8988T (cell line): ENCODE data around the gene SORL1-AS1.
A peak's percentile ranks its signal among the peaks of the same experiment; 100 is the strongest.

ENCODE experiments used
- DNase-seq: peaks from one replicate; pipeline ENCODE4 v3.0.0; 2011

SORL1-AS1 gene

DNA sequence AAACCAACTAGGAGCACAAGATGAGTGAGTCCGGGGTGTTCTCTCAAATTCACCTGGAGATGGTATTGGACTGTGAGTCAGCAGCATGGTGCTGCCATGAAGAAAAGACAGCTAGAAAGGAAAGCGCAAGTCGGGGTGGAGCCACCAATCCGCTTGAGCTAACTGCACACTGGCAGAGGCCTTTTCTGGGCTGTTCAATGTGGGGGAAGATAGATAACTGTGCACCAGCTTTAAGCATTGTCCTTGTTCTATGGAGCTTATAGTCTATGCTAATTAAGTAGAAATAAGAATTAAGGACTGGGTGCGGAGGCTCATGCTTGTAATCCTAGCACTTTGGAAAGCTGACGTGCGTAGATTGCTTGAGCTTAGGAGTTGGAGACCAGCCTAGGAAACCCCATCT is 21.9 kb upstream of the SORL1-AS1 start:
- DNase-seq: no peak

DNA sequence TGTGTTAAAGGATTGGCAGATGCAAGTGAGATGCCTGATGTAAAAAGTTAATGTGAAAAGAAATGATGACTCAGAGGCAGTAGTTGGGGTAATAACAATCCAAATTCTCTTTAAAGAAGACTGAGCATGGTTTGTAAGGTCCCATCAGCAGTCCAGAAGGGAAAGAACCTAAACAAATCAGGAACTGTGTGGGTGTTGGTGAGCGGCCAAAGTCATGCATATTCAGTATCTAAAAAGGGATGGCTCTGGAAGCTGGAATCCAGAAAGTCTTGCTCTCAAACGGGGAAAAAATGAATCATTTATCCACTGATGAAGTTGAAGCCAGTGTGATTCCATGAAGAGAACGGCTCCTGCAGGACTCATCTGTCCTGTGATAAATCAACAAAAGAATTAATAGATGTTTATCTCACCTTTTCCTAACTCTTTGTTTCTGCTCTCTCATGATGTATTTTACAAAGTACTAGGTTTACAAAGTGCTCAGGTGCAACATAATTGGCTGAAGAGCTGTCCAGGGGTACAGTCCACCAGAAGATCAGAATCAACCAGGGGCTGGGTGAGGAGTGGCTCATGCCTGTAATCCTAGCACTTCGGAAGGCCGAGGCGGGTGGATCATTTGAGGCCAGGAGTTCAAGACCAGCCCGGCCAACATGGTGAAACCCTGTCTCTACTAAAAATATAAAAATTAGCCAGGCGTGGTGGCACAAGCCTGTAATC is 20.5 kb upstream of the SORL1-AS1 start:
- DNase-seq: no peak

DNA sequence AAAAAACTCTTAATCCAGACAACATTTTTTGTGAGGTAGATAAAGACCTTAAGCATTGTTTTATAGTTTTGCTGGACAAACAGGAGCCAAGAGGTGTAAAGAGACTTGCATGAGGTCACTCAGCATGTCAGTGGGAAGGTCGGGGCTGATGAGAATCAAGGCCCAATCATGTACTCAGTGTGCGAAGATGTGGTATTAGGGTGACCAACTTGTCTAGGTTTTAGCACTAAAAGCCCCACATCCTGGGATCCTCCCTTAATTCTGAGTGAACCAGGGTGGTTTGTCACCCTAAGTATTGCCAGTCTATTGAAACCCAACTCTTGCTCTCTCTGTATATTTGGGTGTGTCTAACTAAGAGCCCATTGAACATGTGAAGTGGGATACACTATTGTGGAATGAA is 19.5 kb upstream of the SORL1-AS1 start:
- no peak for DNase-seq

DNA sequence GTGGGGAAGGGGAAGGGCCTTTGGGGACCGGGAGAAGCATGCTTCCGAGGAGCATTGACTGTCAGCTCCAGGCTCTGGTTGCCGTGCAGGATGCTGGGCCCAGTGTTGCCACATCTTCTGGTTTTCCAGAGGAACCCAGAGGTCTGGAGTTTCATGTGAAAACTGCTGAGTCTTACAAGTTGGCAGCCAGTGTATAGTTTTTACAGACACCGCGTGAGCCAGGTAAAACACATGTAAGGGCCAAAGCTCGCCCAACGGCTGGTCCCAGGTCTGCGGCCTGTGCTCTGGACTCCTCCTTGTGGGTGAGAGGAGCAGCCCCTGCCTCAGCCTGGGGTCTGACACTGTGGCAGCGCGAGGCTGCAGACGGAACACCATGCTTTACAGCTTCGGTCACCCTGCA is 18.4 kb upstream of the SORL1-AS1 start:
- DNase-seq: no peak

- DNase-seq: no peak
Measured at GRCh38 chr11:121469910-121470309, 17.1 kb upstream of the SORL1-AS1 start.

GRCh38 chr11:121467965-121468364 is 15.2 kb upstream of the SORL1-AS1 start:
- DNase-seq: no peak

DNA sequence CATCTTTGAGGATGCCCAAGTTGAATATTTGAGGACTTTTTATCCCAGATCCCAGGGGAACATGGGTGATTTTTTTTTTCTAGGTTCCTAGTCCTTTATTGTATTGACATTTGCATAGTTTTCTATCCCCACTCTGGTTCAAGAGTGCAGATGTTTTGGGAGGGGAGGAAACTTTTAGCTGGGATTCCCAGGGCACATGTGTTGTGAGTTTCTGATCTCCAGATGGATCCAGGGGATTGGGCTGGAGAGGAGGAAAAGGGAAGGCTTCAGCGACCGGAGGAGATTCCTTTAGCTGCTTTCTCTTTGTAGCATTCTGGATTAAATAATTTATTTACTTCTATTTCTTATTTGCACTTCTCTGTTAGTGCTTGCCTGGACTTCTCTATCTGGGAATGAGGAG is 14.7 kb upstream of the SORL1-AS1 start:
- no peak for DNase-seq

GRCh38 chr11:121466063-121466794 is 13.5 kb upstream of the SORL1-AS1 start:
- peak; percentile 76 for DNase-seq

DNA sequence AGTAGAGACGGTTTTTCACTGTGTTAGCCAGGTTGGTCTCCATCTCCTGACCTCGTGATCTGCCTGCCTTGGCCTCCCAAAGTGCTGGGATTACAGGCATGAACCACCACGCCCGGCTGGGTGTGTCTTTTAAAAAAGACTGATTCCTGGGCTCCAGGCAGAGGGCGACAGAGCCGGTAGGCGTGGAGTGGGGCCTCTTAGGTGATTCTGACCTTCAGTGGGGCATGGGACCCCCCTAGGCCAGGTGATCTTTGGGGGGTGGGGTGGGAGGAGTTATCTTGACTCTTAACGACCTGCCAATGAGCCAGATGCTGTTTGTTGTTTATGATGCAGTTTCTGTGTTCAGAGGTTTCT is 12.9 kb upstream of the SORL1-AS1 start:
- no peak for DNase-seq

DNA sequence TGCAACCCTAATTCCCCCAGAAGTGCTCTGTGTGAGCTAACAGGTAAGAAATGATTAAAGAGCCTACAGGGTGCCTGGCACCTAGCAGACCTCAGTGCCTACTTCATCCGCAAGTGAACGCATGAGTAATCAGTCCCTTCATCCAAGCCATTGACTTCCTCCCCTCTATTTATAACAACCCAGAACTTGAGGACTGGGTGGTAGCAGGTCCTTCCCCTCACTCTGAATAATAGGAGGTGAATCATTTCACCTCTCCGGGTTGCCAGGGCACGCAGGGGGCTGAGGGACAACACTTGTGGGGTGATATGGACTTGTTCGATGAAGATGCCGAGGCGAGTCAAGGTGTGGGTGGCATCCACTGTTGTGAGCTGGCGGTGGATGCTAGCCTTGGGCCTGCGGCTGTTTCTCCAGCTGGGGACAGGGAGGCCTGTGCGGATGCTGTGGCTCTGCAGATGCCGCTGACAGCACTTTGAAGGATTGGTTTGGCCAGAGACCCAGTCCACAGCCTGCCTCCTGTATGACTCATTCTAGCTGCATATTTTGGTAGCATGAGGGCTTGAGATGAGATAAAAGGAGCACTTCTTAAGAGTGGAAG is 11.7 kb upstream of the SORL1-AS1 start:
- DNase-seq: peak; percentile 67

DNA sequence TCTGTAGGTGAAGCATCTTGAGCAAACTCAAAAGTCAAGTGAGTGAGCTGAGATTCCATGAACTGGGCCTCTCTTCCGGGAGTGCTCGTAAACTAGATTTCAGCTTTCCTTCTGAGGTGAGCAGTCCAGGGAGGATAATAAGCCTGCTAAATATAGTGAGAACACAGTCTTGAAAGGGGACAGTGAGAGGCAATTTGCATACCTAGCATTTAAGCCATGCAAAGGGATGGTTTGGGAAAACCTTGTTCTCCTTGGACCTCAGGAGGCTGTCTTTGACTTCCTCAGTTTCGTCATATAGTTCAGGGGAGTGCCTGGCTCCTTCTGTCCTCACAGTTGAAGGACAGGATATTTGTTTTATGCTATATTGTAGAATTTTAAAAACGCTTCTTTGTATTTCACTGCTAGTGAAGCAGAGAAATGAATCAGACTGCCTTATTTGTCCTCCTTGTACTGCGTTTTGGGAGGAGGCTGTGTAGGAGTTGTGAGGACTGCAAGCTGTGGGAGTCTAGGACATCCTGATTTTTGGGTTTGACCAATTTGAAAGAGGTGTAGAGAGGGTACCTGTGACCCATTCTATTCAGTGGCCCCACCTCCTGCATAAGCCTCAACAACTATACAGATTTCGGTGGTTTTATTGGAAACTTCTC is 11.0 kb upstream of the SORL1-AS1 start:
- no peak for DNase-seq

DNA sequence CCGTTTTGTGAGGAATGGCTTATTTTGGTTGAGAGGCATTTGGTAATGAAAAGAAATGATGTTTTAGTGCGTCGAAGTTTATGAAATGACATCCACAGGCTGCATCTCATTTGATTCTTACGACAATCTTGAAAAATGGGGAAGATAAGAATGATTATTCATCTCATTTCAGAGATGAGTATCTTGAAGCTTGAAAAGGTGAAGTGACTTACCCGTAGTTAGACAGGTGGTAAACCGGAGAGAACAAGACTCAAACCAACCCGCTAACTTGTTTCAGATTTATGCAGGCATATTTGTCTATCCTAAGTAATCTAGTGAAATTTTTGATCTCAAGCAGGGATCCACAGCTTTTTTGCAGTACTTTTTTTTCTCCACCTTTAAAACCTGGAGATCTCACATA is 9.1 kb upstream of the SORL1-AS1 start:
- no peak for DNase-seq

GRCh38 chr11:121460941-121461514 is 8.3 kb upstream of the SORL1-AS1 start:
- no peak for DNase-seq

DNA sequence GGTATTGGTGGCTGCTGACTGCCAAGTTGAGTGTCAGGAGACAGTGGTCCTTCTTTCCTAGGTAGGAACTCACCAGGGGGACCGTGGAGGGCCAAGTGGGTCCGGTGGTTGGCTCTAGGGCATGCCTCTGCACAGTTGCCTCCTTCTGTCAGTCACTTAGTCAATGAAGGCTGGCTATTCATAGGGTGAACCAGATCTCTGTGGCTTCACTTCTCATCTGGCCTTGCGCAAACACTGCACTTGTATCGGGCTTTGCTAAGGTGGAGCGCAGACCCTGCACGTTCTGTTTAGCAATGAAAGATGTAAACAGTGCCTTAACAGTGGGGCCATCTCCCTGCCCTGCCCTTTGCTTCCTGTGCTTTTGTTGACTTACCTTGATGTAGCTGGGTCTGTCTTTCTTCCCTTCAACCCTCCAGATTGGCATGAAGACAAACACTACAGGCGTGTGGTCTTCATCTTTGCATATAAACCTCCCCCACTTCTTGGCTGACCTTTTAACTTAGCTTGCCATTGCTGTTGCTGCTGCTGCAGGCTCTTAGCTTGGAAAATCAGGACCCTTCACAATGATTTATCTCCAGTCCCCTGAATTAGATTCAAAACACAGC is 6.7 kb upstream of the SORL1-AS1 start:
- DNase-seq: no peak

DNA sequence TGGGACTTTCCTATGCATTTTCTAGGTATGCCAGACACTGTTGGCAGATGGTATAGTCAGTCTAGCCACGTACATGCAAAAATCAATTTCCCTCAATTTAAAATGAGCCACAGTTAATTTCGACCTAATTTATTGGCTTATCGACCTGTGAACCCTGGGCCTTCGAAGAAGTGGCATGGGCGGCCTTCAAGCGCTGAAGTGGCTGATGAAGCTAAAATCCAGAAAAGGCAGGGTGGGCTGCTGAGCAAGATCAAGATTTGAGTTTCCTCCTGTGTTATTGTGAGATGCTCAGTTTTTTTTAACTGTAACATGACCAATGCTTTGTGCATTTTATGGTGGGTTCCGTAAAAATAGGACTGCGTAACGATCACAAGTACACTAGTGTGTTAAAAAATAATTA is 5.8 kb upstream of the SORL1-AS1 start:
- no peak for DNase-seq

DNA sequence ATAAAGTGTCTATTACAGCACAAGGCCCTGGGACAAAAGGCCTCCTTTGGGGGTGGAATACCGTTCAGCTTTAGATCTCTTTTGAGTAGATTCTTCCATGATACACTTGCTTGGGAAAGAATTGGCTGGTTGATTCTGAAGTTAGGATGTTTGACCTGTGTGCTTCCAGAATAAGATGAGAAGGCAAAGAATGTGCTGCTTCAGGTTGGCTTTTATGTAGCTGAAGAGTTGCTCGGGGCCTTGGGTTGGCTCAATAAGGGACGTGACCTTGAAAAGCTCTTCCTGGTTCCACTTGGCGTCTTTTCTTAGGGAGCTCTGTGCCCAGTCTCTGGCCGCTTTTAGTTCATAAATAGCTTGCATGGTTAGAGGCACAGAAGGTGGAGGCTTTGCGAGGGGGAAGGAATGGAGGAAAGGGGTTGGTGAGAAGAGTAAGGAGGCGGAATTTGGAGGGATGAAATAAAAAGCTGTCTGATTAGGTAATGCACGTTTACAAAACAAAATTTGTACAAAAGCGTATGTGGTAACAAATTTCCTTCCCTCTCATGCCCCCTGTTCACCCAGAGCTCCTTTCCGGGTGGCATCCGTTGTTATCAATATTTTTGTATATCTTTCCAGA is 4.2 kb upstream of the SORL1-AS1 start:
- no peak for DNase-seq

DNA sequence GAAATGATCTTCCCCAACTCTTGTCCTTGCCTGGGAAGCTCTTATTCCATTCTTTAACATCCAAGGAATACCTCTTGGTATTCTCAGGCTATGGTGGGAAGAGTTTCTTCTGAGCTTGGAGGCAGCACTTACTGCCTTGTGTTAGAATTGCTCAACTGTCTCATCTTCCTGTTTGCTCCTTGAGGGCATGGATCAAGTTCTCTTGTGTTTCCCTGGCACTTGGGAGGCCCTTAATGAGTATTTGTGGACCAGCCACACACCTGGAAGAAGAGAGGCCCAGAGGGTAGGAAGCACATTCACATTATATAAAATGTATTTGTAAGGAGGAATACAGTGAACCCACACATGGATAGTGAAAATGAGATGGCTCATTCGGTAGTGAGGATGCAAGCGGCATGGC is 3.4 kb upstream of the SORL1-AS1 start:
- DNase-seq: no peak

DNA sequence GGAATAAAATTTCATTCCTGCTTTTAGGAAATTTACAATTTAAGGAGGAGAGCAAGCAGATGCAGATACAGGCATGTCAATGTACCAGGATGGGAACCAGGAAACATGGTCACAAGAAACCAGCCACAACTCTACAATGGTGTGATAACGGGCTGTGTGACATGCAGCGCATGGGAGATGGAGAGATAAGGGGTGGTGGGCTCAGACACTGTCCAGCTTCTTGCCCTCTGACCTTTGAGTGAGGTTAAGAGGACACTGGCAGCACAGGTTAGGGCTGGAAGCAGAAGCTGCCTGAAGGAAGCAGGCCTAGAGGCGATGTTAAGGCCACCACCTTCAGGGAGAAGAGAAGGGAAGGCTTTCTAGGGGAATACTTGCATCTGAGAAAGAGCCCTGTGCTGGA is 2.3 kb upstream of the SORL1-AS1 start:
- no peak for DNase-seq

- DNase-seq: no peak
Measured at GRCh38 chr11:121453589-121454299, 977 bp upstream of the SORL1-AS1 start.

- peak; percentile 90 for DNase-seq
Measured at GRCh38 chr11:121451986-121452608, 670 bp downstream of the SORL1-AS1 start, which contains the start of gene SORL1. TSS of gene SORL1 (plus strand) at chr11:121452314. CDS start at chr11:121452332, 18 bp downstream.
